Parathyroid adenoma (tissue), 2 donors: ENCODE results near the gene STX16.

Experiments used
- H2AFZ ChIP-seq: fragments of 300-600 bp; sonication (generic); one replicate; pipeline ENCODE4 v1.7.0; 2017; ENCODE audit warnings: antibody characterized with exemption, mild to moderate bottlenecking
- H3K27ac ChIP-seq: fragments of 300-600 bp; sonication (generic); one replicate; pipeline ENCODE4 v1.7.0; 2017
- H3K27me3 ChIP-seq: fragments of 300-600 bp; sonication (generic); one replicate; pipeline ENCODE4 v1.7.0; 2017; ENCODE audit warnings: low read length; ENCODE audit not compliant: control insufficient read depth, insufficient read depth
- H3K36me3 ChIP-seq: fragments of 300-600 bp; sonication (generic); one replicate; pipeline ENCODE4 v1.7.0; 2017; ENCODE audit warnings: low read length; ENCODE audit not compliant: control insufficient read depth, insufficient read depth
- H3K4me1 ChIP-seq: fragments of 300-600 bp; sonication (generic); one replicate; pipeline ENCODE4 v1.7.0; 2017; ENCODE audit warnings: control low read depth
- H3K4me2 ChIP-seq: fragments of 300-600 bp; sonication (generic); one replicate; pipeline ENCODE4 v1.7.0; 2017; ENCODE audit warnings: low read length
- H3K4me3 ChIP-seq: fragments of 300-600 bp; sonication (generic); one replicate; pipeline ENCODE4 v1.7.0; 2017; ENCODE audit warnings: low read depth, low read length
- H3K79me2 ChIP-seq: fragments of 300-600 bp; sonication (generic); one replicate; pipeline ENCODE4 v1.7.0; 2017; ENCODE audit warnings: control low read depth
- H3K9ac ChIP-seq: fragments of 300-600 bp; sonication (generic); one replicate; pipeline ENCODE4 v1.7.0; 2017; ENCODE audit warnings: mild to moderate bottlenecking
- H3K9me3 ChIP-seq: fragments of 300-600 bp; sonication (generic); one replicate; pipeline ENCODE4 v1.7.0; 2017; ENCODE audit warnings: low read length; ENCODE audit not compliant: control insufficient read depth
- TF ChIP-seq, protein P1 (sequence below): fragments of 300-600 bp; sonication (generic); IDR thresholded peaks from one replicate; pipeline ENCODE4 v1.7.0; 2017; ENCODE audit warnings: antibody characterized with exemption, mild to moderate bottlenecking
- donor health status: primary hyperparathyroidism.

Gene STX16

DNA sequence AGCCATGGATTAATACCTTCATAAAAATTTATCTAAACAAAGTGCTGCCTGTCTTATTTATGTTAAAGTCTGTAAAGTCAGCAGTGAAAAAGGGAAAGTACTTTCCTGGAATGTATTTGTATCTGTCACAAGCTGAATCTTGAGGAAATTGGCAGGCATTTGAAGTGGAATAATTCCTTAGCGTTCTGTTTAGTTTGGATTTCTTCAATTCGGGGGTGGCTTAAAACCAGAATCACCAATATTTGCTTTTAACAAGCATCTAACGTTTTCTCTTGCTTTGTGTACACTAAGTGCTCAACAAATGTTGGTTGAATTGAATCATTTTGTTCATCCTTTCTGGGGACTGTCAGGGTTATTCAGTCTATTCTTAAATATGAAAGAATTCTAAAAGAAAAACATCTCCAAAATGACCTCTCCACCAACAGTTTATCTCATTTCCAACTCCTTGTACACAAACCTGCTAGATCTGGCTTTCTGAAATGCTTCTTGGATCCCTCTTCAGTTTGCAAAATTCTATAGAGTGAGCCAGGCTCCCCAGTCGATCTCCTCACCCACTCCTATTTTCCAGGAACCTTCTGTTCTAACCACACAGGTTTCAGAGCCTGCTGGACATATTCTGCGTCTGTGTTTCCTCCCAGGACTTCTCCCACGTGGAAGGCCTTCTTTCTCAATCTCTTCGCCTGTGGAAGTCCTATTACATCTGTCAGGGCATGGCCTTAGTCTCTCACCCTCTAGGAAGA is 39.5 kb downstream of the STX16 start:
- Histone ChIP-seq H3K9ac (no peak overlapping the region), H3K27ac (peak overlapping the region; percentile 40), H3K4me1 (peaks cover 10% of the 10 kb centered on the region), H3K79me2 (peaks cover 5% of the 10 kb centered on the region), H2AFZ (peak overlapping the region; percentile 56), H3K9me3 (no peaks in the 10 kb centered on the region), H3K36me3 (no peaks in the 10 kb centered on the region), H3K27me3 (no peaks in the 10 kb centered on the region), H3K4me3 (no peak overlapping the region), H3K4me2 (no peak overlapping the region)
- TF ChIP-seq, protein P1, sequence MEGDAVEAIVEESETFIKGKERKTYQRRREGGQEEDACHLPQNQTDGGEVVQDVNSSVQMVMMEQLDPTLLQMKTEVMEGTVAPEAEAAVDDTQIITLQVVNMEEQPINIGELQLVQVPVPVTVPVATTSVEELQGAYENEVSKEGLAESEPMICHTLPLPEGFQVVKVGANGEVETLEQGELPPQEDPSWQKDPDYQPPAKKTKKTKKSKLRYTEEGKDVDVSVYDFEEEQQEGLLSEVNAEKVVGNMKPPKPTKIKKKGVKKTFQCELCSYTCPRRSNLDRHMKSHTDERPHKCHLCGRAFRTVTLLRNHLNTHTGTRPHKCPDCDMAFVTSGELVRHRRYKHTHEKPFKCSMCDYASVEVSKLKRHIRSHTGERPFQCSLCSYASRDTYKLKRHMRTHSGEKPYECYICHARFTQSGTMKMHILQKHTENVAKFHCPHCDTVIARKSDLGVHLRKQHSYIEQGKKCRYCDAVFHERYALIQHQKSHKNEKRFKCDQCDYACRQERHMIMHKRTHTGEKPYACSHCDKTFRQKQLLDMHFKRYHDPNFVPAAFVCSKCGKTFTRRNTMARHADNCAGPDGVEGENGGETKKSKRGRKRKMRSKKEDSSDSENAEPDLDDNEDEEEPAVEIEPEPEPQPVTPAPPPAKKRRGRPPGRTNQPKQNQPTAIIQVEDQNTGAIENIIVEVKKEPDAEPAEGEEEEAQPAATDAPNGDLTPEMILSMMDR = no peak

DNA sequence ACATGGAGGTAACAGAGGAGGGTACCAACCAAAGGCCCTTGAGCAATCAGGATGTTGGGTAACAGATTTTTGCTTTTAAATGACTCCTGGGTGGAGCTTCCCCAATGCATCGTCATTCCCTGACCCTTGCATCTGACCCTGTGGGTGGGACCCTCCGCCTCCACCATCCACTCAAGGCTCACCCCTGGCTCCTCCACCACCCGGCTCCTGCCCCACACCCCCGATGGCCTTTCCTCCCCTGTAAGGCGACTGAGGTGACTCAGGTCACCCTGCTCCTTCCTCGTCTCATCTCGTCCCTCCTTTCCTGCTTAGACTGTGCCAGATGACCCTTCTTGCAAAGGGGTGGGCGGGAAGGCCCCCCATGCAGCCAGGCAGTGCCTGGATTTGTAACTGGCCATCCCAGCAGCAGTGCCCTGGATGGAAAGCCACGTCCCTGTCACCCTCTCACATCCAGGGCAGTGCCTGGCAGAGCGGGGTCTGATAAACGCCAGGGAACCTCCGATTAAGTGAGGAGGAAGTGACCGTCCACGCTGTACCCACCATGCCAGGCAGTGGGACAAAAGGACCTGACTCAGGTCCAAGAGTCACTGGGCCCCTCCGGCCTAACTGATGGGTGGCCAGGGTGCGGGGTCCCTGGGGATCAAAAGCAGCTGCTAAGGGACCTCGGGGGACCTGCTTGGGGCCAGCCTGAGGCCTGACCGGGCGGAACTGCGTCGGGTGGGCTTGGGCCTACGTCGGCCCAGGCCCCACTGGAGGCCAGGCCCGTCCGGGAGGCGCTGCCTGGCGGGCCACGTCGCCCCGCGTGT is 40.9 kb downstream of the STX16 start:
- Histone ChIP-seq H3K9me3 (no peaks in the 10 kb centered on the region), H2AFZ (peak overlapping the region; percentile 95), H3K4me1 (peaks cover 10% of the 10 kb centered on the region), H3K79me2 (peaks cover 5% of the 10 kb centered on the region), H3K4me2 (no peak overlapping the region), H3K27ac (peak overlapping the region; percentile 66), H3K4me3 (no peak overlapping the region), H3K27me3 (no peaks in the 10 kb centered on the region), H3K36me3 (no peaks in the 10 kb centered on the region), H3K9ac (no peak overlapping the region)
- TF ChIP-seq, protein P1 = no peak

- H3K4me3 ChIP-seq = peak within 1 kb of the TSS; percentile 34
- H3K27me3 ChIP-seq = no peaks in the 10 kb centered on the region
- peak within 1 kb of the TSS; percentile 68 for H3K4me2 ChIP-seq
- peaks cover 5% of the 10 kb centered on the region for H3K79me2 ChIP-seq
- H3K9me3 ChIP-seq = no peaks in the 10 kb centered on the region
- TF ChIP-seq, protein P1 = no peak
- peak within 1 kb of the TSS; percentile 95 for H2AFZ ChIP-seq
- peak within 1 kb of the TSS; percentile 72 for H3K9ac ChIP-seq
- H3K36me3 ChIP-seq = no peaks in the 10 kb centered on the region
- peaks cover 10% of the 10 kb centered on the region for H3K4me1 ChIP-seq
- H3K27ac ChIP-seq = peak within 1 kb of the TSS; percentile 66
Observed at GRCh38 chr20:58692579-58693225, 41.6 kb downstream of the STX16 start, which contains the start of gene NPEPL1. Gene NPEPL1, plus strand, starts transcription at chr20:58692800. Its CDS starts 101 bp downstream, at chr20:58692901.

GRCh38 chr20:58693226-58694006 is 42.3 kb downstream of the STX16 start:
- peak overlapping the region; percentile 68 for H3K4me2 ChIP-seq
- H3K79me2 ChIP-seq = peaks cover 5% of the 10 kb centered on the region
- TF ChIP-seq, protein P1 = no peak
- H2AFZ ChIP-seq = peak overlapping the region; percentile 95
- peak overlapping the region; percentile 34 for H3K4me3 ChIP-seq
- peaks cover 10% of the 10 kb centered on the region for H3K4me1 ChIP-seq
- peak overlapping the region; percentile 72 for H3K9ac ChIP-seq
- H3K27ac ChIP-seq = peak overlapping the region; percentile 47
- no peaks in the 10 kb centered on the region for H3K36me3 ChIP-seq
- no peaks in the 10 kb centered on the region for H3K27me3 ChIP-seq
- H3K9me3 ChIP-seq = no peaks in the 10 kb centered on the region
